ENCODE results near the gene ECE2. TPM values are rescaled to one million over a fixed set of nuclear protein-coding genes. Genes with fewer than 3 reads are reported as not detected.

ECE2 gene
- total RNA-seq, 5 donors from 2014 or later (not counting 1 experiment from before 2014, with no cell fraction given) = not detected

GRCh38 chr3:184248454-184249411 lies 27.1 kb upstream of the ECE2 start, which contains the start of gene ALG3:
ALG3 (minus strand) TSS chr3:184248962; CDS start chr3:184248940, 22 bp downstream.
- no peaks in the 10 kb centered on the region for H3K9me3 ChIP-seq
- CTCF ChIA-PET = interaction anchor here in 1 of 2 donors (1.0 to 1.4 kb wide), 2 partner anchors 20 to 45 kb away, joined by 3 to 14 read pairs; partner anchors contain the start of gene VWA5B2

GRCh38 chr3:184249412-184250166 lies 26.2 kb upstream of the ECE2 start, which contains the start of gene EEF1AKMT4:
EEF1AKMT4 (plus strand) TSS chr3:184249672; CDS start chr3:184249695, 23 bp downstream.
- Mint-ChIP-seq H3K4me3 (peak within 1 kb of the TSS; percentile 93 to 99 (median 95)), H3K4me1 (peaks cover 9 to 23% (median 15%) of the 10 kb centered on the region in 3 donors), H3K27ac (peak within 1 kb of the TSS; percentile 97 to 98), H3K36me3 (peaks cover 13% of the 10 kb centered on the region), H3K27me3 (no peaks in the 10 kb centered on the region), H3K9me3 (no peaks in the 10 kb centered on the region)
- under 1% methylated on average over 53 of the region's 54 CpGs for WGBS (ENCODE audit: insufficient coverage)
- Histone ChIP-seq H3K4me3 (ENCODE audit: control insufficient read depth in 1 of 2, extremely low read depth in 1 of 2, low read length in 1 of 2) (peak within 1 kb of the TSS; percentile 69 to 99), H3K27me3 (replicated peaks in 1 of 2; ENCODE audit: control insufficient read depth in 2 of 2, extremely low read depth in 1 of 2, insufficient read depth in 2 of 2, low read length in 1 of 2) (no peaks in the 10 kb centered on the region), H3K36me3 (ENCODE audit: control insufficient read depth in 2 of 2, extremely low read depth in 1 of 2, insufficient read depth in 1 of 2, low read length in 1 of 2) (peaks cover 0 to 15% of the 10 kb centered on the region in 2 donors), H3K9me3 (no peaks in the 10 kb centered on the region), H3K4me1 (ENCODE audit: control insufficient read depth in 1 of 2, extremely low read depth in 1 of 2, insufficient read depth in 2 of 2, low read length in 2 of 2) (peaks cover 12 to 27% of the 10 kb centered on the region in 2 experiments), H3K27ac (ENCODE audit: low read length) (peak within 1 kb of the TSS; percentile 73)
- ATAC-seq (replicated peaks in 1 of 4) (peak; percentile 87 to 91 (median 90)), DNase-seq (peak; percentile 83 to 98 (median 94))
- CTCF ChIA-PET = interaction anchor here (0.6 to 1.7 kb wide), 19 partner anchors 9 to 354 kb away, joined by 3 to 14 read pairs (median 4); partner anchors contain the start of genes VWA5B2 (in 2 of the 2) and ABCF3 (in 1 of the 2)
- POLR2A ChIA-PET = no interaction called here

More at GRCh38 chr3:184248454-184249411, 27.1 kb upstream of the ECE2 start, which contains the start of gene ALG3:
- Mint-ChIP-seq H3K27ac (peak within 1 kb of the TSS; percentile 97 to 98), H3K9me3 (no peaks in the 10 kb centered on the region), H3K27me3 (no peaks in the 10 kb centered on the region), H3K4me3 (peak within 1 kb of the TSS; percentile 93 to 99 (median 95)), H3K36me3 (peaks cover 16% of the 10 kb centered on the region), H3K4me1 (peaks cover 9 to 23% (median 15%) of the 10 kb centered on the region in 3 donors)
- H3K4me3 ChIP-seq (ENCODE audit: control insufficient read depth in 1 of 2, extremely low read depth in 1 of 2, low read length in 1 of 2) = peak within 1 kb of the TSS; percentile 69 to 99
- H3K4me1 ChIP-seq (ENCODE audit: control insufficient read depth in 1 of 2, extremely low read depth in 1 of 2, insufficient read depth in 2 of 2, low read length in 2 of 2) = peaks cover 12 to 27% of the 10 kb centered on the region in 2 experiments
- H3K36me3 ChIP-seq (ENCODE audit: control insufficient read depth in 2 of 2, extremely low read depth in 1 of 2, insufficient read depth in 1 of 2, low read length in 1 of 2) = peaks cover 4 to 23% of the 10 kb centered on the region in 2 donors
- H3K27ac ChIP-seq (ENCODE audit: low read length) = peak within 1 kb of the TSS; percentile 73
- no peaks in the 10 kb centered on the region for H3K27me3 ChIP-seq (replicated peaks in 1 of 2; ENCODE audit: control insufficient read depth in 2 of 2, extremely low read depth in 1 of 2, insufficient read depth in 2 of 2, low read length in 1 of 2)
- DNase-seq (peak; percentile 60 to 93 (median 80)), ATAC-seq (replicated peaks in 1 of 4) (peak; percentile 50 to 62 (median 58))
- 0% methylated on average over 38 of the region's 49 CpGs for WGBS (ENCODE audit: insufficient coverage)
- POLR2A ChIA-PET = no interaction called here

GRCh38 chr3:184250167-184250828 lies 25.5 kb upstream of the ECE2 start:
- H3K4me1 Mint-ChIP-seq = peaks cover 9 to 18% (median 15%) of the 10 kb centered on the region in 3 donors
- ChIA-PET CTCF (interaction anchor here (0.6 to 1.7 kb wide), 17 partner anchors 8 to 355 kb away, joined by 3 to 14 read pairs (median 3); partner anchors contain the start of genes VWA5B2 (in 2 of the 2) and ABCF3 (in 1 of the 2)), POLR2A (no interaction called here)
- Histone ChIP-seq H3K4me1 (ENCODE audit: control insufficient read depth in 1 of 2, extremely low read depth in 1 of 2, insufficient read depth in 2 of 2, low read length in 2 of 2) (peaks cover 12 to 27% of the 10 kb centered on the region in 2 experiments), H3K27me3 (replicated peaks in 1 of 2; ENCODE audit: control insufficient read depth in 2 of 2, extremely low read depth in 1 of 2, insufficient read depth in 2 of 2, low read length in 1 of 2) (no peaks in the 10 kb centered on the region), H3K27ac (ENCODE audit: low read length) (peak overlapping the region; percentile 16), H3K4me3 (ENCODE audit: control insufficient read depth in 1 of 2, extremely low read depth in 1 of 2, low read length in 1 of 2) (peak overlapping the region; percentile 69 to 99), H3K36me3 (ENCODE audit: control insufficient read depth in 2 of 2, extremely low read depth in 1 of 2, insufficient read depth in 1 of 2, low read length in 1 of 2) (peaks cover 0 to 8% of the 10 kb centered on the region in 2 donors), H3K9me3 (no peaks in the 10 kb centered on the region)
- no peaks in the 10 kb centered on the region for H3K9me3 Mint-ChIP-seq
- H3K27me3 Mint-ChIP-seq = no peaks in the 10 kb centered on the region
- H3K36me3 Mint-ChIP-seq = peaks cover 6% of the 10 kb centered on the region
- ATAC-seq (replicated peaks in 1 of 4) (peak; percentile 64 to 66 (median 66)), DNase-seq (peak; percentile 63 to 93 (median 82))
- H3K27ac Mint-ChIP-seq = peak overlapping the region; percentile 67 to 97
- peak overlapping the region; percentile 93 to 99 (median 95) for H3K4me3 Mint-ChIP-seq
- 1% methylated on average over 14 of the region's 20 CpGs for WGBS (ENCODE audit: insufficient coverage)

- Mint-ChIP-seq H3K27me3 (peaks cover 0 to 3% of the 10 kb centered on the region in 2 donors), H3K36me3 (no peaks in the 10 kb centered on the region), H3K9me3 (no peaks in the 10 kb centered on the region), H3K4me1 (peaks cover 6 to 11% (median 9%) of the 10 kb centered on the region in 3 donors), H3K4me3 (no peak overlapping the region), H3K27ac (no peak overlapping the region)
- ChIA-PET CTCF (interaction anchor here (0.5 to 0.7 kb wide), 2 partner anchors 78 to 79 kb away, joined by 3 to 4 read pairs; no protein-coding TSS in a partner anchor), POLR2A (no interaction called here)
- no peak overlapping the region for H3K4me3 ChIP-seq (ENCODE audit: control insufficient read depth in 1 of 2, extremely low read depth in 1 of 2, low read length in 1 of 2)
- 86% methylated on average over 3 of the region's 3 CpGs for WGBS (ENCODE audit: insufficient coverage)
- ATAC-seq (replicated peaks in 1 of 4) = no peak
- no peaks in the 10 kb centered on the region for H3K9me3 ChIP-seq
- H3K4me1 ChIP-seq (ENCODE audit: control insufficient read depth in 1 of 2, extremely low read depth in 1 of 2, insufficient read depth in 2 of 2, low read length in 2 of 2) = peaks cover 4 to 8% of the 10 kb centered on the region in 2 experiments
- DNase-seq = no peak
- no peaks in the 10 kb centered on the region for H3K36me3 ChIP-seq (ENCODE audit: control insufficient read depth in 2 of 2, extremely low read depth in 1 of 2, insufficient read depth in 1 of 2, low read length in 1 of 2)
- H3K27ac ChIP-seq (ENCODE audit: low read length) = no peak overlapping the region
- H3K27me3 ChIP-seq (replicated peaks in 1 of 2; ENCODE audit: control insufficient read depth in 2 of 2, extremely low read depth in 1 of 2, insufficient read depth in 2 of 2, low read length in 1 of 2) = peaks cover 2 to 16% of the 10 kb centered on the region in 2 experiments
These were observed 20.4 kb upstream of the ECE2 start for GRCh38 chr3:184255291-184256039.

GRCh38 chr3:184257083-184257915 lies 18.5 kb upstream of the ECE2 start:
- Mint-ChIP-seq H3K9me3 (no peaks in the 10 kb centered on the region), H3K4me3 (no peak overlapping the region), H3K27me3 (peaks cover 6 to 12% of the 10 kb centered on the region in 2 donors), H3K27ac (no peak overlapping the region), H3K36me3 (no peaks in the 10 kb centered on the region), H3K4me1 (peaks cover 14 to 21% (median 19%) of the 10 kb centered on the region in 3 donors)
- Histone ChIP-seq H3K27me3 (replicated peaks in 1 of 2; ENCODE audit: control insufficient read depth in 2 of 2, extremely low read depth in 1 of 2, insufficient read depth in 2 of 2, low read length in 1 of 2) (peaks cover 2 to 31% of the 10 kb centered on the region in 2 experiments), H3K36me3 (ENCODE audit: control insufficient read depth in 2 of 2, extremely low read depth in 1 of 2, insufficient read depth in 1 of 2, low read length in 1 of 2) (no peaks in the 10 kb centered on the region), H3K4me3 (ENCODE audit: control insufficient read depth in 1 of 2, extremely low read depth in 1 of 2, low read length in 1 of 2) (no peak overlapping the region), H3K27ac (ENCODE audit: low read length) (no peak overlapping the region), H3K9me3 (no peaks in the 10 kb centered on the region), H3K4me1 (ENCODE audit: control insufficient read depth in 1 of 2, extremely low read depth in 1 of 2, insufficient read depth in 2 of 2, low read length in 2 of 2) (peaks cover 14 to 23% of the 10 kb centered on the region in 2 experiments)
- WGBS (ENCODE audit: insufficient coverage) = 92% methylated on average over 13 of the region's 23 CpGs
- ChIA-PET CTCF (interaction anchor here (1.0 to 1.1 kb wide), 2 partner anchors 33 to 71 kb away, joined by 3 to 8 read pairs; no protein-coding TSS in a partner anchor), POLR2A (interaction anchor here in 1 of 2 donors (0.8 kb wide), 1 partner anchor 16 kb away, joined by 4 read pairs; no protein-coding TSS in a partner anchor)
- no peak for ATAC-seq (replicated peaks in 1 of 4)
- no peak for DNase-seq
